OCI-LY1 (cell line): Measurements from ENCODE around the gene OXNAD1.

Experiments used
- H2AFZ ChIP-seq: fragments of 200-600 bp; sonication (generic), shearing (Covaris generic); 2 replicates; pipeline ENCODE4 v1.6.0; 2014; ENCODE audit warnings: antibody characterized with exemption, mild to moderate bottlenecking, low read length
- H3F3A ChIP-seq: fragments of 200-600 bp; sonication (generic), shearing (Covaris generic); 2 replicates; pipeline ENCODE4 v1.6.0; 2014; ENCODE audit warnings: mild to moderate bottlenecking, antibody characterized with exemption, low read length, moderate library complexity; ENCODE audit not compliant: insufficient read depth
- H3K27ac ChIP-seq: fragments of 200-600 bp; sonication (generic); 2 replicates; pipeline ENCODE4 v1.5.1; 2014; ENCODE audit warnings: low read length, mixed run types, mild to moderate bottlenecking, low read depth; ENCODE audit not compliant: poor library complexity, severe bottlenecking
- H3K27me3 ChIP-seq: fragments of 200-600 bp; sonication (generic); 2 replicates; pipeline ENCODE4 v1.6.0; 2014; ENCODE audit warnings: antibody characterized with exemption, mild to moderate bottlenecking, low read length, moderate library complexity; ENCODE audit not compliant: insufficient read depth
- H3K36me3 ChIP-seq: fragments of 200-600 bp; sonication (generic); 2 replicates; pipeline ENCODE4 v1.6.1; 2014; ENCODE audit warnings: mild to moderate bottlenecking, antibody characterized with exemption, low read length, moderate library complexity, mixed read lengths; ENCODE audit not compliant: insufficient read depth
- H3K4me1 ChIP-seq: fragments of 200-600 bp; sonication (generic); 2 replicates; pipeline ENCODE4 v1.5.1; 2014; ENCODE audit warnings: mild to moderate bottlenecking, low read length, moderate library complexity; ENCODE audit not compliant: insufficient read depth, severe bottlenecking
- H3K4me2 ChIP-seq: fragments of 200-600 bp; sonication (generic), shearing (Covaris generic); 2 replicates; pipeline ENCODE4 v1.6.1; 2014; ENCODE audit warnings: low read length
- H3K4me3 ChIP-seq: fragments of 200-600 bp; sonication (generic); 2 replicates; pipeline ENCODE4 v1.5.1; 2014; ENCODE audit warnings: low read length, low read depth, mild to moderate bottlenecking, mixed read lengths; ENCODE audit not compliant: poor library complexity, severe bottlenecking
- H3K79me2 ChIP-seq: fragments of 200-600 bp; shearing (Covaris generic); 2 replicates; pipeline ENCODE4 v1.6.1; 2016; ENCODE audit warnings: mixed run types, low read length, mixed read lengths; ENCODE audit not compliant: insufficient read depth
- H3K9ac ChIP-seq: fragments of 200-600 bp; sonication (generic), shearing (Covaris generic); 2 replicates; pipeline ENCODE4 v1.6.1; 2014; ENCODE audit warnings: mild to moderate bottlenecking, low read length, mixed read lengths
- H3K9me2 ChIP-seq: fragments of 200-600 bp; sonication (generic), shearing (Covaris generic); 2 replicates; pipeline ENCODE4 v1.6.1; 2014; ENCODE audit warnings: low read depth, mild to moderate bottlenecking, low read length, mixed read lengths
- H3K9me3 ChIP-seq: fragments of 200-600 bp; shearing (Covaris generic); 2 replicates; pipeline ENCODE4 v1.6.1; 2014; ENCODE audit warnings: low read length, mixed read lengths
- H4K20me1 ChIP-seq: fragments of 200-600 bp; sonication (generic), shearing (Covaris generic); 2 replicates; pipeline ENCODE4 v1.6.0; 2016; ENCODE audit warnings: mild to moderate bottlenecking, low read length; ENCODE audit not compliant: insufficient read depth
- CTCF ChIP-seq: fragments of 200-600 bp; sonication (generic), shearing (Covaris generic); IDR thresholded peaks from 2 replicates; pipeline ENCODE4 v1.5.1; 2017; ENCODE audit warnings: mild to moderate bottlenecking, antibody characterized with exemption, low read length, moderate library complexity, mixed read lengths
- EZH2 ChIP-seq: fragments of 200-600 bp; sonication (generic), shearing (Covaris generic); IDR thresholded peaks from 2 replicates; pipeline ENCODE4 v1.8.0; 2017; ENCODE audit warnings: borderline replicate concordance, mixed run types, mild to moderate bottlenecking, antibody characterized with exemption, low read length, moderate library complexity, mixed read lengths

Gene OXNAD1

GRCh38 chr3:16332904-16333426 lies 68.0 kb downstream of the OXNAD1 start:
- TF ChIP-seq EZH2, result no peak
- TF ChIP-seq CTCF, result no peak
- no peaks in the 10 kb centered on the region for H3K4me1 ChIP-seq
- H3K79me2 ChIP-seq, result peaks cover 10% of the 10 kb centered on the region
- no peaks in the 10 kb centered on the region for H3K9me2 ChIP-seq
- no peak overlapping the region for H2AFZ ChIP-seq
- no peak overlapping the region for H3K4me2 ChIP-seq
- H3K27ac ChIP-seq, result no peak overlapping the region
- H3K27me3 ChIP-seq, result no peaks in the 10 kb centered on the region
- H3F3A ChIP-seq, result no peaks in the 10 kb centered on the region
- no peaks in the 10 kb centered on the region for H4K20me1 ChIP-seq
- no peaks in the 10 kb centered on the region for H3K9me3 ChIP-seq
- peaks cover 99% of the 10 kb centered on the region for H3K36me3 ChIP-seq
- no peak overlapping the region for H3K4me3 ChIP-seq
- no peak overlapping the region for H3K9ac ChIP-seq

GRCh38 chr3:16334909-16335308 lies 69.9 kb downstream of the OXNAD1 start:
- H2AFZ ChIP-seq, result no peak overlapping the region
- peaks cover 98% of the 10 kb centered on the region for H3K36me3 ChIP-seq
- H4K20me1 ChIP-seq, result no peaks in the 10 kb centered on the region
- H3K9ac ChIP-seq, result no peak overlapping the region
- H3K4me1 ChIP-seq, result peaks cover 9% of the 10 kb centered on the region
- TF ChIP-seq CTCF (no peak), EZH2 (no peak)
- H3K79me2 ChIP-seq, result peaks cover 10% of the 10 kb centered on the region
- no peaks in the 10 kb centered on the region for H3K27me3 ChIP-seq
- H3K4me2 ChIP-seq, result no peak overlapping the region
- H3K9me3 ChIP-seq, result no peaks in the 10 kb centered on the region
- H3K27ac ChIP-seq, result no peak overlapping the region
- H3K9me2 ChIP-seq, result no peaks in the 10 kb centered on the region
- H3K4me3 ChIP-seq, result no peak overlapping the region
- no peaks in the 10 kb centered on the region for H3F3A ChIP-seq

GRCh38 chr3:16335333-16335732 lies 70.3 kb downstream of the OXNAD1 start:
- no peaks in the 10 kb centered on the region for H4K20me1 ChIP-seq
- H3K4me3 ChIP-seq, result no peak overlapping the region
- H3K27ac ChIP-seq, result no peak overlapping the region
- H3K9me2 ChIP-seq, result no peaks in the 10 kb centered on the region
- H3K4me2 ChIP-seq, result no peak overlapping the region
- peaks cover 10% of the 10 kb centered on the region for H3K79me2 ChIP-seq
- H3K4me1 ChIP-seq, result peaks cover 9% of the 10 kb centered on the region
- TF ChIP-seq CTCF, result no peak
- TF ChIP-seq EZH2, result no peak
- peaks cover 98% of the 10 kb centered on the region for H3K36me3 ChIP-seq
- no peaks in the 10 kb centered on the region for H3K27me3 ChIP-seq
- no peak overlapping the region for H3K9ac ChIP-seq
- no peaks in the 10 kb centered on the region for H3F3A ChIP-seq
- H2AFZ ChIP-seq, result no peak overlapping the region
- no peaks in the 10 kb centered on the region for H3K9me3 ChIP-seq
